Measurements from ENCODE around the gene GABRG2. TPM values are rescaled to one million over a fixed set of nuclear protein-coding genes. Genes with fewer than 3 reads are reported as not detected.
"Not testable (repeated sequence)": the region's sequence is repeated elsewhere in the genome, so short reads cannot be mapped to it uniquely, and the experiment has no call there.

Gene GABRG2
- total RNA-seq, 1 donor from 2014 or later, result 0.81 TPM

DNA sequence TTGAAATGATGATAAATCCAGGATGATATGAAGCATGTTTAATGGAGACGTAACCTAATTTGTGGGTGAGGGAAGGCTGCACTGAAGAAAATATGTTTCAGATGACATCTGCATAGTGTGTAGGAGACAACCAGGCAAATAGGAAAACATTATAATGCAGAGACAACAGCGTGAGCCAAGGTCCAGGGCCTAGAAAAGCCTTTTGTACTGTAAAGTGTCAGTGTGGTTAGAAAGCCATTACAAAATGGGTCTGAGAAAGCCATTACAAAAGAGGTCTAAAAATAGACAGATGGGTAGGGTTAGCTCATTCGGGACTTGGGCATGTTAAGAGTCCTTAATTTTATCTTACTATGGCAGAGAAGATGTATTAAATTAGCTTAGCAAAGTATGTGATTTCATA is 14.9 kb upstream of the GABRG2 start:
- DNase-seq (ENCODE audit: low spot score, unreplicated experiment), result no peak
- no peak overlapping the region for H3K27ac Mint-ChIP-seq
- no peaks in the 10 kb centered on the region for H3K9me3 Mint-ChIP-seq (ENCODE audit: low read depth)
- no peaks in the 10 kb centered on the region for H3K4me1 Mint-ChIP-seq (ENCODE audit: low read depth)
- TF ChIP-seq, protein P1, sequence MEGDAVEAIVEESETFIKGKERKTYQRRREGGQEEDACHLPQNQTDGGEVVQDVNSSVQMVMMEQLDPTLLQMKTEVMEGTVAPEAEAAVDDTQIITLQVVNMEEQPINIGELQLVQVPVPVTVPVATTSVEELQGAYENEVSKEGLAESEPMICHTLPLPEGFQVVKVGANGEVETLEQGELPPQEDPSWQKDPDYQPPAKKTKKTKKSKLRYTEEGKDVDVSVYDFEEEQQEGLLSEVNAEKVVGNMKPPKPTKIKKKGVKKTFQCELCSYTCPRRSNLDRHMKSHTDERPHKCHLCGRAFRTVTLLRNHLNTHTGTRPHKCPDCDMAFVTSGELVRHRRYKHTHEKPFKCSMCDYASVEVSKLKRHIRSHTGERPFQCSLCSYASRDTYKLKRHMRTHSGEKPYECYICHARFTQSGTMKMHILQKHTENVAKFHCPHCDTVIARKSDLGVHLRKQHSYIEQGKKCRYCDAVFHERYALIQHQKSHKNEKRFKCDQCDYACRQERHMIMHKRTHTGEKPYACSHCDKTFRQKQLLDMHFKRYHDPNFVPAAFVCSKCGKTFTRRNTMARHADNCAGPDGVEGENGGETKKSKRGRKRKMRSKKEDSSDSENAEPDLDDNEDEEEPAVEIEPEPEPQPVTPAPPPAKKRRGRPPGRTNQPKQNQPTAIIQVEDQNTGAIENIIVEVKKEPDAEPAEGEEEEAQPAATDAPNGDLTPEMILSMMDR (IDR thresholded peaks at IDR 0.05; ENCODE audit: unreplicated experiment), result no peak
- no peak overlapping the region for H3K4me3 Mint-ChIP-seq (ENCODE audit: low read depth)
- H3K27me3 Mint-ChIP-seq, result no peaks in the 10 kb centered on the region
- H3K36me3 Mint-ChIP-seq (ENCODE audit: insufficient read depth), result no peaks in the 10 kb centered on the region

DNA sequence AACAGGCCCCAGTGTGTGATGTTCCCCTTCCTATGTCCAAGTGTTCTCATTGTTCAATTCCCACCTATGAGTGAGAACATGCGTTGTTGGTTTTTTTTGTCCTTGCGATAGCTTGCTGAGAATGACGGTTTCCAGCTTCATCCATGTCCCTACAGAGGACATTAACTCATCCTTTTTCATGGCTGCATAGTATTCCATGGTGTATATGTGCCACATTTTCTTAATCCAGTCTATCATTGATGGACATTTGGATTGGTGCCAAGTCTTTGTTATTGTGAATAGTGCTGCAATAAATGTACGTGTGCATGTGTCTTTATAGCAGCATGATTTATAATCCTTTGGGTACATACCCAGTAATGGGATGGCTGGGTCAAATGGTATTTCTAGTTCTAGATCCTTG is 12.5 kb upstream of the GABRG2 start:
- not testable (repeated sequence) for H3K27ac Mint-ChIP-seq; DNase-seq (ENCODE audit: low spot score, unreplicated experiment); H3K9me3 Mint-ChIP-seq (ENCODE audit: low read depth); H3K4me3 Mint-ChIP-seq (ENCODE audit: low read depth); H3K4me1 Mint-ChIP-seq (ENCODE audit: low read depth); H3K36me3 Mint-ChIP-seq (ENCODE audit: insufficient read depth); H3K27me3 Mint-ChIP-seq

DNA sequence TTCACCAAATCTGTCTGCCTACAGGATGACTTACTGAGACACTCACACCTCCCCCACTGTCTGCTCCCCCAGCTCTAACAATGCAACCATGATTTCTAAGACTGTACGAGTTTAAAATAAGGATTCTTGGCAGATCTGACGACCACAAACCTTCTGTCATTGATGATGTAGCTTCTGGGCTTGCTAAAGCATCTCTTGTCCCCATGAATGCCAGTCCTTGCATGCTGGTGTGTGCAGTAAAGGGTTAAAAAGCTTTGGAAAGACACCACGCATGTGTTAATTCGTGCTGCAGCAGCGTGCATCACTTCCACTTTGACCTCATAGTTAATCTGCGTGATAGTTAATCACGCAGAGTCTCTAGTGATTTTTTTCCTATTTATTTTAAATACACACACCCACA is 411 bp upstream of the GABRG2 start:
- Mint-ChIP-seq H3K27ac (no peak overlapping the region), H3K4me3 (ENCODE audit: low read depth) (no peak overlapping the region), H3K9me3 (ENCODE audit: low read depth) (no peaks in the 10 kb centered on the region), H3K36me3 (ENCODE audit: insufficient read depth) (no peaks in the 10 kb centered on the region), H3K27me3 (peaks cover 26% of the 10 kb centered on the region), H3K4me1 (ENCODE audit: low read depth) (no peaks in the 10 kb centered on the region)
- TF ChIP-seq, protein P1 (IDR thresholded peaks at IDR 0.05; ENCODE audit: unreplicated experiment), result no peak
- DNase-seq (ENCODE audit: low spot score, unreplicated experiment), result no peak

DNA sequence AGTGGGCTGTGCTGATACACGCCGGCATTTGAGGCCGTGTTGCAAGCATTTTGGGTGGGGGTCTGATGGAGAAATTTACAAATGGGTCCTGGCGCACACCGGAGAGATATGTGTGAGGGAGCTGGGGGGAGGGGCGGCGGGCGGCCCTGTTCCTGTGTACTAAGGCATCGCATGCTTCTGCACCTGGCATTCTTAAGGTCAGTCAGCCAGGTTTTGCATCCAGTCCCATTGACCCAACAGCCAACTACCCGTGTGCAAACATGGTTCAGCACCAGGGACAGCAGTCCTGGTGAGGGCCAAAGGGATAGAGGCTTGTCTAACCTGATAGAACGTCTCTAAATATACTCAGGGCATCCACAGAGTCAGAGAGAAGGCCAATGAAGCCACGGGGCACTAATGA is 839 bp downstream of the GABRG2 start:
- Mint-ChIP-seq H3K27me3 (peaks cover 26% of the 10 kb centered on the region), H3K36me3 (ENCODE audit: insufficient read depth) (no peaks in the 10 kb centered on the region), H3K9me3 (ENCODE audit: low read depth) (no peaks in the 10 kb centered on the region), H3K27ac (peak overlapping the region; percentile 62), H3K4me1 (ENCODE audit: low read depth) (no peaks in the 10 kb centered on the region), H3K4me3 (ENCODE audit: low read depth) (no peak overlapping the region)
- peak; percentile 79 for DNase-seq (ENCODE audit: low spot score, unreplicated experiment)
- TF ChIP-seq, protein P1 (IDR thresholded peaks at IDR 0.05; ENCODE audit: unreplicated experiment), result no peak

DNA sequence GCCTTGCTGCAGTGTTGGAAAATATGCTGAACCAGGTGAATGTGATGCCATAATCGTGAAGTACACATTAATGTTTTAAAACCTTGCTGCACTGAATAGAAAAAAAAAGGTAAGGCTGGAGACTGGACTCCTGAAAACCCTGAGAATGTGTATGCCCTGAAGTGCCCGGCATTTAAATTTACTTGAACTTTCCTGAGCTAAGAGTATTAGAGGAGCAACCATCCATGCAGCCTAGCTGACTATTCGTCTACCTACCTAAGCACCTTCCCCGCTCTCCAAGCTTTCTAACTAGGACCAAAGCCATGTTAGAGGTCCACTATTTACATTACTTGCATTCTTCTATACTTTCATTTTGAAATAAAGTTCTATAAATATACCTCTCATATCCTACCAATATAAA is 1.4 kb downstream of the GABRG2 start:
- Mint-ChIP-seq H3K36me3 (ENCODE audit: insufficient read depth) (no peaks in the 10 kb centered on the region), H3K9me3 (ENCODE audit: low read depth) (no peaks in the 10 kb centered on the region), H3K27ac (no peak overlapping the region), H3K27me3 (peaks cover 26% of the 10 kb centered on the region), H3K4me1 (ENCODE audit: low read depth) (no peaks in the 10 kb centered on the region), H3K4me3 (ENCODE audit: low read depth) (no peak overlapping the region)
- TF ChIP-seq, protein P1 (IDR thresholded peaks at IDR 0.05; ENCODE audit: unreplicated experiment), result no peak
- no peak for DNase-seq (ENCODE audit: low spot score, unreplicated experiment)

DNA sequence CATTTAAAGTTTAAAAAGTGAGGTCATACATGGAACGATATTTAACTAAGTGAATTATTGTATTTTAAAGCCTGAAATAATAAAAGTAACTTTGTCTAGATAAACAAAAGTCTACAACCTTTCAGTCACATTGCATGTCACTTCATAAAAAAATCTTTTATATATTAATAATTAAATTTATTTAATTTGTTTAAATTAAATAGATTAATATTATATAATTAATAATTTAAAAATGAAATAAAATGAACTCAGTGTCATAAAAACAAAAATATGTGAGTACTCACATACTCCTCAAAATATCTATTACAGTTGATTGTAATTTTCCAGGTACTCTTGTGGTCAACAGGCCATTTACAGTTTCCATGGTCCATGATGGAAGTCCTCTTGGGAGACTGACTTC is 11.2 kb downstream of the GABRG2 start:
- Mint-ChIP-seq H3K4me1 (ENCODE audit: low read depth) (no peaks in the 10 kb centered on the region), H3K27ac (no peak overlapping the region), H3K4me3 (ENCODE audit: low read depth) (no peak overlapping the region), H3K27me3 (no peaks in the 10 kb centered on the region), H3K36me3 (ENCODE audit: insufficient read depth) (no peaks in the 10 kb centered on the region), H3K9me3 (ENCODE audit: low read depth) (no peaks in the 10 kb centered on the region)
- TF ChIP-seq, protein P1 (IDR thresholded peaks at IDR 0.05; ENCODE audit: unreplicated experiment), result no peak
- DNase-seq (ENCODE audit: low spot score, unreplicated experiment), result no peak

Measured in progenitor cell of endocrine pancreas (in vitro differentiated cells).